ENCODE data around the gene KRTAP10-10.
A peak's percentile ranks its signal among the peaks of the same experiment; 100 is the strongest.
"Not testable (repeated sequence)": the region's sequence is repeated elsewhere in the genome, so short reads cannot be mapped to it uniquely, and the experiment has no call there.

The KRTAP10-10 gene

DNA sequence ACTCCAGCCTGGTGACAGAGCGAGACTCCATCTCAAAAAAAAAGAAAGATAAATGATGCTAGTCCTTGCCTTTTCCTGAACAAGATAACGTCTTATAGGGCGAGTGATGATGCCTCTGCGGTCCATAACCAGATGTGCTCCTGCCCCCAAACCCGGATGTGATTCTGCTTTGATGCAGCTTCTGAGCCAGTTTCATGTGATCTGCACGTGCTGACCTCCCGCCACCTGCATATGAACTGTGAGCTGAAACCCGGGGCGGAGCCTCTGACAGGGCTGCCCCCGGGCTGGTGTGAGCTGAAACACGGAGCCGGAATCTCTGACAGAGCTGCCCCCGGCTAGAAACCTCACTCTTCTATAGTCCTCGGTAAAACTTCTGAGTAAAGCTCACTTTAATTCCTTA, 16.0 kb downstream of the KRTAP10-10 start:
- DNase-seq (ENCODE audit: low read depth), result no peak

- DNase-seq (ENCODE audit: low read depth), result peak; percentile 18
Measured at GRCh38 chr21:44653656-44654575, 16.8 kb downstream of the KRTAP10-10 start.

DNA sequence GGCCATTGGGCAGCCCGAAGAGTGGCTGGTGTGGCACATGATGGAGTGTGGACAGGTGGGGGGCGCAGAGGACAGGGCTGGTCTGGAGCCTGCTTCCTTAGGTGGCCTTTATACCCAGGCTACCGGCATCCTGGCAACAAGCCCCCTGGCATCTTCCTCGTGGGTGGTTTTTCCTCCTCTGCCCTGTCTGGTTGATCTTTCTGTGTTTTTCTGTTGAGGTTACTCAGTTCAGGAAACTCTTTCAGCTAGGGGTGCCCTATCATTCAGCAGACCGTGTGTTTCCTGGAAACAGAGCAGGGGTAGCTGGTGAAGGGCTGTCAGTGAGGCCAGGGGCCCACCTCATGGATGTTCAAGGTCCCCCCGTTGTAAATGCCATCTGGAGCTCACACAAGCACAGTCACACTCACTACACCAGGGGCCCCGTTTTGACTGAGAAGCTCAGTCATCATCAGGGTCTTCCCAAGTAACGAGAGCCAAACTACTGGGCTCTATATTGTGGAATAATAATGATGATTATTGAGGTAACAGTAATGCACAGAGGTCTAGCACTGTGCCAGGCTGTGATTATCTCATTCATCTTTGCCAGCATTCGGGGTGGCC, 17.5 kb downstream of the KRTAP10-10 start, which contains the start of gene KRTAP12-4:
Gene KRTAP12-4, minus strand, starts transcription at position 84 of the 600 bp plus-strand sequence. Its CDS starts 45 bp downstream, at position 39.
- DNase-seq (ENCODE audit: low read depth), result no peak

DNA sequence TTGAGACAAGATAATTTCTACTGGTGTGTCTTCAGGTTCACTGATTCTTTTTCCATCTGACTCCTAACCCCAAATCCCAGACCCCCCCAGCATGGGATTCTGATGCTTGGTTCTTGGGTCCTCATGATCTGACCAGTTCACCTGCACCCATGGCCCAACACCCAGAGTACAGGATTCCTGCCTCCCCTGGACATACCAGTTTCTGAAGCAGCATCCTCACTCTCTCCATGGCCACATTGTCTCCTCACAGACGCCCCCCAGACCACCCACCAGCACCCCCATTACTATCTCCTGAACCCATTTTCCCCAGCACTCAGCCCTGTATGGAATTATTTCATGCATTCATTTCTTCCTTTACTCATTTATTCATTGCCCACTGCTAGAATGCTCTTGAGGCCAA, 19.7 kb downstream of the KRTAP10-10 start:
- no peak for DNase-seq (ENCODE audit: low read depth)

GRCh38 chr21:44657635-44658540, 20.7 kb downstream of the KRTAP10-10 start, which contains the start of gene KRTAP12-3:
KRTAP12-3 (plus strand) TSS chr21:44657932; CDS start chr21:44657980, 48 bp downstream.
- DNase-seq (ENCODE audit: low read depth), result no peak

GRCh38 chr21:44658541-44658910, 21.4 kb downstream of the KRTAP10-10 start:
- DNase-seq (ENCODE audit: low read depth), result no peak

DNA sequence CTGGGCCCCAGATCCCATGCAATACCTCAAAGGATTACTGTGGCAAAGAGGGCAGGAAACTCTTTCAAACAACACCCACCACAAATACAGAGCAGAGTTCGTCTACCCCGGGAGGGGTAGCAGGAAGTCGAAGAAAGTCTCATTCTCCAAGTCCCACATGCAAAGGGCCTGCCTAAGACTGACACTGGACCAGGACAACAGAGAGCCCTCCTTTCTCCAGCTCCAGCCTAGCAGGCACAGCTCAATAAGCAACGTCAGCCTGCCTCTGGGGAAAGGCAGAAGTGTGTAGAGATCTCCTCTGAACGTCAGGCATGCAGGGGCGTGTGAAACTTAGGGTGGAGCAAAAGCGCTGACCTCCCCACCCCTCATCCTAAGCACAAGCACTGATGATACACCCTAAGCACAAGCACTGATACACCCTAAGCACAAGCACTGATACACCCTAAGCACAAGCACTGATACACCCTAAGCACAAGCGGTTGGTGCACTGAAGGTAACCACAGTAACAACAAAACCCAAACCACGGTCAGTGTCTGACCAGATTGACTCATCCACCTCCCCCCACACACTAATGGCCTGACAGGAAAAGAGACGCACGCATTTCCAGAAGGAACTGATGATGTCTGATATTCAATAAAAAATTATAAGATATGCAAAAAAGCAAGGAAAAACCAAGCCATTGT, 21.9 kb downstream of the KRTAP10-10 start:
- no peak for DNase-seq (ENCODE audit: low read depth)

DNA sequence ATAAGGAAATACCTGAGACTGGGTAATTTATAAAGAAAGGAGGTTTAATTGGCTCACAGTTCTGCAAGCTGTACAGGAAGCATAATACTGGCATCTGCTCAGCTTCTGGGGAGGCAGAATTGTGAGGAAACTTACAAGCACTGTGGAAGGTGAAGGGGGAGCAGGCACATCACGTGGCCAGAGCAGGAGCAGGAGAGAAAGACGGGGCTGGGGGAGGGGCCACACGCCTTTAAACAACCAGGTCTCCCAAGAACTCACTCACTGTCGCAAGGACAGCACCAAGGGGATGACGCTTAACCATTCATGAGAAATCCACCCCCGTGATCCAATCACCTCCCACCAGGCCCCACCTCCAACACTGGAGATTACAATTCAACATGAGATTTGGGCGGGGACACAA, 24.4 kb downstream of the KRTAP10-10 start:
- not testable (repeated sequence) for DNase-seq (ENCODE audit: low read depth)

DNA sequence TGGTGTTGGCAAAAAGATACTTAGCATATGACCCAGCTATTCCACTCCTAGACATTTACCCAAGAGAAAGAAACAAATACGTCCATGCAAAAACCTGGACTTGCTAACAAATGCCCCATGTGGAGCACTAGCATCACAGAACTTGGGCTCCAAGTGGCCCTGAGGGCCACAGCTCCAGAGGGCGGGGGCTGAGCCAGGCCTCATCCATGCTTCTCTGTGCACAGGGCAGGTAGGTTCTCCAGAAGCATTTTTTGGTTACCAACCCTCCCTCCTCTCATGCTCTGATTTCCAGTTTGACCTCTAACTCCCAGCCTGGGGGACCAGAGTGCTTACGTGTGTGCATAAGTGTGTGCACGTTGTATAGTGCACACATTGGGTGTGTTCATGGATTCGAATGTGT, 27.5 kb downstream of the KRTAP10-10 start:
- no peak for DNase-seq (ENCODE audit: low read depth)

DNA sequence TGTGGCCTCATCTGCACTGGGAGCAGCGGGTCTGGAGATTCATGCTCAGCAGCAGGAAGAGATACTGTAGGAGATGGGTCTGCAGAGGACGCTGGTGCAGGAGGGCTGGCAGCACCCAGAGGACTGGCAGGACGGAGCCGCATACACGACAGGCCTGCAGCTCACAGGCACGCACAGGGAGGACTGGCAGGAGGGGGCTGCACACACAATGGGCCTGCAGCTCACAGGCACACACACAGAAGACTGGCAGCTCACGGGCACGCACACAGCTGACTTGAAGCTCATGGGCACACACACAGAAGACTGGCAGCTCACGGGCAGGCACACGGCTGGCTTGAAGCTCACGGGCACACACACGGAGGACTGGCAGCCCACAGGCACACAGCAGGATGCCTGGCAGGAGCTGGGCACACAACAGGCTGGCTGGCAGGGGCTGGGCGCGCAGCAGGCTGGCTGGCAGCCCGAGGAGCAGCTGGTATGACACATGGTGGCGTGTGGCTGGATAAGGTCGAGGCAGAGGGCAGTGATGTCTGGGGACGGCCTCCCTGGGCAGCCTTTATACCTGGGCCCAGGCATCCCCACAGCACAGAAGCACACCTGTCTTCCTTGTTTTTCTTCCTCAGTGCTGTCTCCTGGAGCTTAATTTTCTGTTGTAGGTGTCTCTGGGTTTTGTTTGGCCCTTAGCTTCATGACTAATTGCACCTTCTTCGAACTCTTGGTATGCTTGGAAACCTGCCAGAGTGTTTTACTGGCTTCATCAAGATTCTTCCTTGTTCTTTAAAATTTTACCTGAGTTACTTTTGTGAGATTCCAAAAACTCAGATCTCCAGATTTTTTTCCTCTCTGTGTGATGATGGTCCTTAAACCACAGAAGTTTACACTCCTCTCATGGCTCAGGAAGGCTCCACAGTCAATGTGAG, 29.5 kb downstream of the KRTAP10-10 start, which contains the start of gene KRTAP12-2:
Gene KRTAP12-2, minus strand, starts transcription at position 527 of the 920 bp plus-strand sequence. Its CDS starts 41 bp downstream, at position 486.
- DNase-seq (ENCODE audit: low read depth), result no peak

DNA sequence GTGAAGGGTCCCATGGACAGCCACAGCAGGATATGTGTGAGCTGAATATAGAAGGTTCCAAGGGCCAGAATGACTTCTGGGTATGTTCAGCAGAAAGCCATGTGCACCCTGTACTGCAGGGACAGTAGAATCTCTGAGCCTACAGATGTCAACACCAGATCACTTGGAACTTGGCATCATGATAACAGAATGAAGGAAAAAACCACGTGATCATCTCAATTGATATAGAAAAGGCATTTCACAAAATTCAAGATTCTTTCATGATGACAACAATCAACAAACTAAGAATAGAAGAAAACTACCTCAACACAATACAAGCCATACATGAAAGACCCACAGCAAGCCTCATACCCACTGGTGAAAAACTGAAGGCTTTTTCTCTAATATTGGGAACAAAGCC, 30.5 kb downstream of the KRTAP10-10 start:
- no peak for DNase-seq (ENCODE audit: low read depth)

DNA sequence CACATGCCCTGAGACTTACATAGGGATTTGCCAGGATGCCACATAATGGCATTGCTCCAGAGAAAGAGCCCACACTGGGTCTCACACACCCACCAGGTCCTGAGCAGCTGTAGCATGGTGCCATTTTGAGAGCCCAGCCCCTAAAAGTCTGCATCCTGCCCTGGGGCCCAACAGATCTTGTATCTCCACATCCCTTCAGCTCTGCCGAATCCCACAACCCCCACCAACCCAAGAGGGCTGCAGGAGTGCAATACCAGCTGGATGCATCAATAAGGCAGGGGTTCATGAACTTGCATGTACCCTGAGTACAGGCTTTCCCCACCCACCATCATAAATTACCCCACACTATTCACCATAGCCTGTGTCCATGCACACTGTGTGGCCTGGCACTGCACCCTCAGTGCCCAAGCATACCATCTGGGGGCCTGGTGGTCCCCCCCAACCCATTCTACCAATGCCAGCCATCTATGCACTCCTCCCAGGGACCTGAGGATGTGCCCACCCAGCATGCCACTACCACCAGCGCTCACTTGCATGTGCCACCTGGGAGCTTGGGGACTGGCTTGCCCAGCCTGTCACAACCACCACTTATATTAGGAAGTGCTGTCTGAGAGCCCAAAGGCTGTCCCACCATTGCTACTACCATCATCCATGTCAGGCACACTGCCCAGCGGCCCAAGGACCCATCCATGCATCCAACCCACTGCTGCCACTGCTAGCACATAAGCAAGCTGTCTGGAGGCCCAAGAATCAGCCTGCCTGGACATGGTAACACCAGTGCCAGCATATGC, 33.7 kb downstream of the KRTAP10-10 start:
- no peak for DNase-seq (ENCODE audit: low read depth)

DNA sequence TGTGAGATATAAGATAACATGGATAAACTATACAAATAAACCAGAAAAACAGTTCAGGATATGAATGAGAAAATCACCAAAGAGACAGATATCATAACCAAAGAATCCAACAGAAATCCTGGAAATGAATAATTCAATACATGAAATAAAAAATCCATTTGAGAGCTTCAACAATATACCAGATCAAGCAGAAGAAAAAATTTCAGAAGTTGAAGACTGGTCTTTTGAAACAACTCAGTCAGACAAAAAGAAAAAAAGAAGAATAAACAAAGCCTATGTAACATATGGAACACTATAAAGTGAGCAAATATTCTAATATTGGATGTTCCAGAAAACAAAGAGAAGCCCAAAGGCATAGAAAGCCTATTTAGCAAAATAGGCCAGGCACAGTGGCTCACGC, 34.8 kb downstream of the KRTAP10-10 start:
- DNase-seq (ENCODE audit: low read depth), result no peak

GRCh38 chr21:44677881-44678280, 40.7 kb downstream of the KRTAP10-10 start:
- DNase-seq (ENCODE audit: low read depth), result no peak

DNA sequence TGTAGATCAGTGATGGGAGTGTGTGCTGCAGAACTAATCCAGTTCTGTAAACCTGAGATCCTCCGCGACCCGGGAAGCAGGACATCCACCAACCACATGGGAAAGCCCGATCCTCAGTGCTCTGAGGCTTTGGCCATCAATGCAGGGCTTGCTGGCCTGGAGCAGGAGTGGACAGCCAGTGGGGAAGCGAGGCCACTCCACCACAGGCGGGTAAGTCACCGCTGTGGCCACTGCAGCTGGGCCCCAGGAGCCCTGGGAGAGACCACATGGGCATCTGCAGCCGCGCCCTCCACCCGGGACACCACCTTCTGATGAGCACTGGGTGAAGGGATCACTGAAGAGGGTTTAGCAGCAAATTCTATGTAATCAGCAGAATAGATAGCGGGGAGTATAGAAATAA, 44.0 kb downstream of the KRTAP10-10 start:
- DNase-seq (ENCODE audit: low read depth), result no peak

DNA sequence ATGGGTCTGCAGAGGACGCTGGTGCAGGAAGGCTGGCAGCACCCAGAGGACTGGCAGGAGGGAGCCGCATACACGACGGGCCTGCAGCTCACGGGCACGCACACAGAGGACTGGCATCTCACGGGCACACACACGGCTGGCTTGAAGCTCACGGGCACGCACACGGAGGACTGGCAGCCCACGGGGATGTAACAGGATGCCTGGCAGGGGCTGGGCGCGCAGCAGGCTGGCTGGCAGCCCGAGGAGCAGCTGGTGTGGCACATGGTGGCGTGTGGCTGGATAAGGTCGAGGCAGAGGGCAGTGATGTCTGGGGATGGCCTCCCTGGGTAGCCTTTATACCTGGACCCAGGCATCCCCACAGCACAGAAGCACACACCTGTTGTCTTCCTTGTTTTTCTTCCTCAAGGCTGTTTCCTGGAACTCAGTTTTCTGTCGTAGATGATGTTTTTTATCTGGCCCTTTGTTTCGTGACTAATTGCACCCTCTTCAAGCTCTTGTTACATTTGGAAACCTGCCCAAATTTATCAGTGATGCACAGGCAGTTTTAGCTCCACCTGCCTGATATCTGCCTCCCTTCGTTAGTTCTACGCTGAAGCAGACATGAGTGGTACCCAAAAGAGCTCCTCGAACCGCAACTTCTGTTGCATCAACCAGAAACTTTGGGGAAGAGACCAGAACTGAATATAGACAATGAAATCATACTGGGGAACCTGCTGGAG, 44.9 kb downstream of the KRTAP10-10 start, which contains the start of gene KRTAP12-1:
Gene KRTAP12-1, minus strand, starts transcription at position 303 of the 719 bp plus-strand sequence. Its CDS starts 40 bp downstream, at position 263.
- no peak for DNase-seq (ENCODE audit: low read depth)

DNA sequence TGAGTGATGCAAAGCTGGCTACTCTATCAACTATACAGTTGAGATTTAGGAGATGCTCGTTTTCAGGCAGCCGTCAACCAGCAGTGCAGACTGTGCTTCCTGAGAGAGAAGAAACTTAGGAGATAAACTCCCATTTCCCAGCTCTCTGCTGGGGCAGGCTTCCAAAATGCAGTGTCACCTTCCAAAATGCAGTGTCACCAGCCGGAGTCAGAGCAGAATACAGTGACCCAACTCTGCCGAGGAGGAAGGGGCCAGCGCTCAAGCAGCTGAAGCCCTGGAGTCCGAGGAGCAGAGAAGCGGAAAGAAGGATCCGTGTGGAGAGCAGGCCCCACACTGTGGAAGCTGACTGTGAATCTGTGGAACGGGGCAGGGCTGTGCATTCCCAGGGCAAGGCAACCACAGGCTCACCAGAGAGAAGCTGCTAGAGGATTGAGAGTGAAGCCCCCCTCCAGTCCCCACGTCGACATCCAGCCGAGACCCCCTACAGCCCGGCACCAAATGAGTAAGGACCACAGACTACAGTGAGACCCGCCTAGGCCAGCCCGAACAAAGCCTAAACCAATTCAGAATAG, 45.5 kb downstream of the KRTAP10-10 start:
- DNase-seq (ENCODE audit: low read depth), result no peak

DNA sequence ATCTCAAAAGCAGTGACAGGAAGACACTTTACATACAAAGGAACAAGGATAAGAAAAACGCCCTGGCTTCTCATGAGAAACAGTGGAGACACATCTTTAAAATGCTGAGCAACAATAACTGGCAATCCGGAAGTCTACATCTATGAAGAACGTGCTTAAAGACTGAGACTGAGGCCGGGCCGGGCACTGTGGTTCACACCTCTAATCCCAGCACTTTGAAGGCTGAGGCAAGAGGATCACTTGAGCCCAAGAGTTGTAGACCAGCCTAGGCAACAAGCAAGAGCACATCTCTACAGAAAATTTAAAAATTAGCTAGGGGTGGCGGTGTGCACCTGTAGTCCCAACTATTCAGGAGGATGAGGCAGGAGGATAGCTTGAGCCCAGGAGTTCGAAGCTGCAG, 46.9 kb downstream of the KRTAP10-10 start:
- no peak for DNase-seq (ENCODE audit: low read depth)

All from activated T-helper 9 cell treated with anti-CD3 and anti-CD28 coated beads, Interleukin-2, amount 50 U/mL, for 16 hours (primary cell).